Medulla oblongata (tissue), 1 donor: Measurements from ENCODE around the gene DNM2.

Experiments used
- DNase-seq: peaks from one replicate; pipeline ENCODE4 v3.0.0-alpha.2; 2015; ENCODE audit errors: extremely low spot score

Gene DNM2

DNA sequence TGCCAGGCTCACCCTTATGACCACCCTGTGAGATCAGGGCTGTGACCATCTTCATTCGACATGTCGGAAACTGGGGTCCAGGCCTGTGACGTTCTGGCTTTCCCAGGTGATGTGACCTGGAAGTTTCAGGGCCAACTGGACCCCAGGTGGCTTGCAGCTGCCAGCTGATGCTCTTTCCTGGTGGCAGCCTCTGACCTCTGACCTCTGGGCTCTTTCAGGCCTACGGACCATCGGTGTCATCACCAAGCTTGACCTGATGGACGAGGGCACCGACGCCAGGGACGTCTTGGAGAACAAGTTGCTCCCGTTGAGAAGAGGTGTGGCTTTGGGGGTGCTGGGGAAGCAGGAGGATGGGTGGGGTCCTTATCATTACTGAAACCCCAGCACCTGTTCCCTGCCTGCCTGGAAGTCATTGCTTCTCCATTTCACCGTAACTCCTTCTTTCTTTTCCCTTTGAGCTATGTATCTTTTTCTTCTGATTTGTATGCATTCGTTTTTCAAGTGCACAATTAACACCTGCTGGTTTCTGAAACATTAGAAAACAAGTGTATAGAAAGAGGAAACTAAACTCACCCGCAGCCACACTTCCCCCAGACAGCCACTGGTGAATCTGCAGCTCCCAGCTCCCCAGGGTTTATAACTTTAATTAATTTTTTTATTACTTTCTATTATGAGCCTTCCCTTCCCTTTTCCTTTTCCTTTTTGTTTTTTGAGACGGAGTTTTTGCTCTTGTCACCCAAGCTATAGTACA is 59.2 kb downstream of the DNM2 start:
- DNase-seq = no peak

DNA sequence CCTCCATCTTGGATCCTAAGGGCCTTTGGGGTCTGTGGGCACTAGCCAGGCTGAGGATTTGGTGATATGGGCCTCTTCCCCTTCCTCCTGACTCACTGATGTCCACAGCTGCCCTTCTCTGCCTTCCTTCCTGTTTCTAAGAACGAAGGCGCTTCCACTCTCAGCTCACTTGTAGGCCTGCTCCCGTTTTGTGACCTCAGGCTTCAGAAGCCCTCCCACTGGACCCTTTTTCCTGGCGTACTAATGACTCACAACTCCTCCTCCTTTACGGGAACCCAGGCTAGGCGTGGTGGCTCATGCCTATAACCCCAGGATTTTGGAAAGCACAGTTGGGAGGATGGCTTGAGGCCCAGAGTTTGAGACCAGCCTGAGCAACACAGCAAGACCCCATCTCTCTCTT is 62.5 kb downstream of the DNM2 start:
- DNase-seq = peak; percentile 62

GRCh38 chr19:10782795-10783194 is 64.9 kb downstream of the DNM2 start:
- DNase-seq = no peak

DNA sequence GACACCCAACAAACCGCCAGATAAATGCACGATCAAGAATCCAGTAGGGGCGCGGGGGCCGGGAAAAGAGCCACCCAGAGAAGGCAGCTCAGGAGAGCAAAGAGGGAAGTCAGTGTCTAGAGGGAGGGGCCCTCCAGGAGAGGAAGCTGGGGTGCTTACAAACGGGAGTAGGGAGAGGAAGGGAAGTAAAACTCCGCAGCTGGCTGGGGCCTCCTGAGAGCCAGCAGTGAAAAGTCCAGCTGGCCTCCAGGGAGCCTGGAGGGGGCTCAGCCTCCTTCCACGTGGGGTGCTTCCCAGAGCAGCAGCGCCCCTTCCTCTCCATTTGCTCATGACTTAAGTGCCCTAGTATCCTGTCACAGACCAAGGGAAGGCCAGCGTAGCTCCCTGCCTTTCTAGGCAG is 66.4 kb downstream of the DNM2 start:
- DNase-seq = peak; percentile 74

GRCh38 chr19:10788146-10788545 is 70.3 kb downstream of the DNM2 start:
- no peak for DNase-seq

GRCh38 chr19:10789866-10790265 is 72.0 kb downstream of the DNM2 start:
- DNase-seq = no peak

- peak; percentile 57 for DNase-seq
Observed at GRCh38 chr19:10796653-10797052, 78.8 kb downstream of the DNM2 start.

DNA sequence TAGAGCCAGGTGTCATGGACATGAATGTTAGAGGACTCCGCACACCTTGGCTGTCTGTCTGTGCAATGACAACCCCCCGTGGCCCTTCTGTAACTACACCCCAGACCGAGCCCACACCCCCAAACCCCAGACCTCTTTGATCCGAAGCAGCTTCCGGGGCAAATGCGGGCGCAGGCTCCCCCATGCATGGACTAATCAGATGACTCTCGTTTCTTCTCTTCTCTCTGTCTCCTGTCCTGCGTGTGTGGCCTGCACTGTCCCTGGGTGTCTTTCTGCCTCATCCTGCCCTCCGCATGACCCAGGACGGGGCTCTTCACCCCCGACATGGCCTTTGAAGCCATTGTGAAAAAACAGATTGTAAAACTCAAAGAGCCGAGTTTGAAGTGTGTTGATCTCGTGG is 79.2 kb downstream of the DNM2 start:
- no peak for DNase-seq

DNA sequence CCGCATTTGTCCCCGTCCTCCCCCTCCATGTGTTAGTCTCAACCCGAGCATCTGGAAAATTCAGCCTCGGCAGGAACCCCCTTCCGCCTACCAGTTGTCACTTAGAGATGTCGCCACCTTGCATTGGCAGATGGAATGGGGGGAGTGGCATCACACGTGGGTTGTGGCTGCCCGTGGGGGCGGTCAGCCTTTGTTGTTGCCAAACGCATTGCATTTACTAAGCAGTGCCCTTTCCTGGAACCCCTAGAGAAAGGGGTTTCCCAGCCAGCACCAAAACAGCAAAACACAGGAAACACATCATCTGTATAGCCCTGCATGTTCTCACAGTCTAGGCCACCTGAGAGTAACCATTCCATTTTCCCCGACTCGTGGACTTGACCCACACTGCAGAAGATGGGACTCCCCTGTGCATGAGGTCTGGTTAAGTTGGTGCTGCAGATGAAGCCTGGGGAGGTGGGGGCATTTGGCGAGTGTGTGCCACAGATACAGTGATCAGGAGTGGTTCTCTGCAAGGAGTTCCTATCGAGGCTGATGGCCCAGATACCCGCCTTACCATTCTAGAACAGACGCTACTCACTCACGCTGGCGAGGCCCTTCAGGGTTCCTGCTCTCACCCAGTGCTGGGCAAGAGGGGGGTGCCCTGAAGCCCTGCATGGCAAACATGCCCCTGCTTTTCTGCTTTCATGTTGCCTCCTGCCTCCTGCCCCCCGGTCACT is 79.8 kb downstream of the DNM2 start:
- DNase-seq = no peak

GRCh38 chr19:10800488-10800887 is 82.6 kb downstream of the DNM2 start:
- DNase-seq = peak; percentile 54

DNA sequence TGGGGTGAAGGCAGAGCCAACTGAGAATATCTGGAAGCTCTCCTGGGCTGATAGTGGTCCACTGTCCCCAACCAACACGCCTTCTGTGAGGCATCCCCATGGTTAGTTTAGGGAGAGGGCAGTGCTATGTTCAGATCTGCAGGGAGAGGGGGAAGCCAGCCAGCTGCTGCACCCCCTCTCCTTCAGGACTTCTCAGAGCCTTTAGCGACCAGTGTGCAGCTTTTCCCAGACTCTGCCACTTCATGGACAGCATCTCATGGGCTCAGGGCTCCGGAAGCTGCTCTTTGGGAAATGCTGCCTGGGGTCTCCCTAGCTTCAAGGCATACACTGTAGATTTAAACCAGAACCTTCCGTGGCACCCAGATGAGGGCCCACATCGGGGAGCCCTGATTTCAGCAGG is 84.6 kb downstream of the DNM2 start:
- DNase-seq = no peak

DNA sequence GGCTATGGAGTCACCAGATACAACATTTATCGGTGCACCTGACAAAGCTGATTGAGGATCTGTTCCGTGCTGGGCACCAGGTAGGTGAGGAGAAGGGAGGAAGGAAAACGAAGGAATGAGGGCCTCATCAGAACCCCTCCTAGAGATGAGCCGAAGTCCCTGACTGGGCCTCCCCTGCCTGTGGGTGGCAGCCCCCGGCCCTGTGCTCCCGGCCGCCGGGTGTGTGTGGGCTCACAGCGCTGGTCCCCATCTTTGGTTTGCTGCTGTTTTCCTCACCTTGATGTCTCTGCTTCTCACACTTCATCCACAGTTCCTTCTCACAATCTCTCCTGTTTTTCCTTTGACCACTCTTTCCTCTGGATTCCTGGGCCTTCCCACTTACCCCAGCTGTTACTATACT is 85.4 kb downstream of the DNM2 start:
- no peak for DNase-seq

GRCh38 chr19:10805065-10805757 is 87.3 kb downstream of the DNM2 start:
- DNase-seq = peak; percentile 41

DNA sequence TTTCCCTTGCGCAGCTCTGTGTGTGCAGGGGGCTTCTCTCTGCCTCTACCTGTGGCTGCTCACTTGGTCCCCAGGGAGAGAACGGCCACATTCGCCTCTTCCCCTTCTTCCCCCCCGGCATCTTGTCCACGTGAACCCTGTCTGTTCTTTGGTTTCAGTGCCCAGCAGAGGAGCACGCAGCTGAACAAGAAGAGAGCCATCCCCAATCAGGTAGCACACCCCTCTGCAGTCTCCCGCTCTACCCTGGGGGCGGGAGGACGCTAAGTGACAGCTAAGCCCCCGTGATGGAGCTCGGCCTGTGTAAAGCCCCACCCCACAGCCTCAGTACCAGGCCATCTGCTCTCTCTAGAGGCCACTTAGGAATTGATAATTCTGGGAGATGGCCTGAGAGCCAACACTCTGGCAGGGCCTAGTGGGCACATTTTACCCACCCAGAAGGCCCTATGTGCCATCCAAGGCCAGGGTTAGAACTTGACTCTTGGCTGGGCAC is 87.9 kb downstream of the DNM2 start:
- DNase-seq = peak; percentile 64

- no peak for DNase-seq
Observed at GRCh38 chr19:10808937-10809649, 91.2 kb downstream of the DNM2 start.

- DNase-seq = peak; percentile 14
Observed at GRCh38 chr19:10809651-10810285, 91.9 kb downstream of the DNM2 start.

- no peak for DNase-seq
Observed at GRCh38 chr19:10811391-10812111, 93.7 kb downstream of the DNM2 start.

DNA sequence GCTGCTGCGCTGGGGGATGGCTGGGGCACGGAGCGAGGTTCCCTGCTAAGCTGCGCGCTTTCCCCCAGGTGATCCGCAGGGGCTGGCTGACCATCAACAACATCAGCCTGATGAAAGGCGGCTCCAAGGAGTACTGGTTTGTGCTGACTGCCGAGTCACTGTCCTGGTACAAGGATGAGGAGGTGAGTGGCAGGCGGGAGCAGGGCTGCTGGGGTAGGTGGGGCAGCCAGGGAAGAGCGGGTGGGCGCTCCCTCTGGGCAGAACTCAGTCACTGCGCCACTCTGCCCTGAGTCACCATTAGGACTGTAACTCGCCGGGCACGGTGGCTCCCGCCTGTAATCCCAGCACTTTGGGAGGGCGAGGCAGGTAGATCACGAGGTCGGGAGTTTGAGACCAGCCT is 94.3 kb downstream of the DNM2 start:
- no peak for DNase-seq

- peak; percentile 52 for DNase-seq
Observed at GRCh38 chr19:10812902-10813404, 95.1 kb downstream of the DNM2 start.

DNA sequence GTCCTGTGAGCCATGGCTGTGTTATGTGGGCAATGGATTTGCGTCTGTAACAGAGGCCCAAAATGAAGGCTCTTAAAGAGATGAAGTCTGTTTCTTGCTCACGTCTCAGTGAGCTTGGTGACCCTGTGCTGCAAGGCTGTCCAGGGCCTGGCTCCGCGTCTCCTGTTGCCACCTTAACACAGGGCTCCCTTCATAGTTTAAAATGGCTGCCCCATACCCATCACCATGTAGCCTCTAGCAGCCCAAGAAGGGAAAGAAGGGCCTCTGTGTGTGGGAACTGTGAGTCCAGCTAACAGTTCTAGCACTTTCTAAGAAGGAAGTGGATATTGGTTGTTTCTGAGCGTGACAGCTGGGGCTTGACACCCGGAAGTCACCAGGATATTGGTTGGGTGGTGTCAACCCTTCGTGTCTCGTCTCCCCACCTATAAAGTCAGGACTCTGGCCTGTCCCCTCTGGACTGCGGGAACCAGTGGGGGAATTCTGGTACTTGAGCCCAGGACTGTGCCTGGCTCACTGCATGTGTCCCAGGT is 97.2 kb downstream of the DNM2 start:
- DNase-seq = no peak
